Upper lobe of right lung (tissue), 1 donor: ENCODE measurements around the gene LMBR1. TPM values are rescaled to one million over a fixed set of nuclear protein-coding genes. Genes with fewer than 3 reads are reported as not detected.

Experiments
- ATAC-seq: fragments of 200-7000 bp; cut with Tn5 transposase; one replicate; pipeline ENCODE4 v1.9.1; 2020; ENCODE audit warnings: mild to moderate bottlenecking, moderate library complexity
- DNase-seq: peaks from one replicate; pipeline ENCODE4 v3.0.0-alpha.2; 2020
- H3K27ac ChIP-seq: fragments of 200-600 bp; one replicate; pipeline ENCODE4 v1.8.0; 2022
- H3K27me3 ChIP-seq: fragments of 200-600 bp; one replicate; pipeline ENCODE4 v1.8.0; 2022; ENCODE audit warnings: mild to moderate bottlenecking
- H3K36me3 ChIP-seq: fragments of 200-600 bp; one replicate; pipeline ENCODE4 v1.8.0; 2022
- H3K4me1 ChIP-seq: fragments of 200-600 bp; one replicate; pipeline ENCODE4 v1.8.0; 2022
- H3K4me3 ChIP-seq: fragments of 200-600 bp; one replicate; pipeline ENCODE4 v1.8.0; 2022; ENCODE audit warnings: mild to moderate bottlenecking
- H3K9me3 ChIP-seq: fragments of 200-600 bp; one replicate; pipeline ENCODE4 v1.8.0; 2022
- intact Hi-C: fragments of 100-400 bp; cut with DNase I; formaldehyde crosslinking; loops from one replicate; pipeline ENCODE4 v1.11.0; 2022
- total RNA-seq: library from RNA; stranded (reverse); fragmentation: NEBNext Ultra II Directional; extraction: Animal tissue kit (Norgen Biotek cat#: 25700); gene quantifications from one replicate; pipeline ENCODE4 v1.2.1, GENCODE V29; 2021
- TF ChIP-seq, protein P1 (sequence below): fragments of 200-600 bp; IDR thresholded peaks from one replicate; pipeline ENCODE4 v1.8.0; 2022; ENCODE audit warnings: antibody characterized with exemption
- donor health status: DM: no; HTN: yes; CAD: no; lungs with severe emphysema.

Gene LMBR1
- total RNA-seq, 1 donor from 2014 or later: 70.5 TPM

DNA sequence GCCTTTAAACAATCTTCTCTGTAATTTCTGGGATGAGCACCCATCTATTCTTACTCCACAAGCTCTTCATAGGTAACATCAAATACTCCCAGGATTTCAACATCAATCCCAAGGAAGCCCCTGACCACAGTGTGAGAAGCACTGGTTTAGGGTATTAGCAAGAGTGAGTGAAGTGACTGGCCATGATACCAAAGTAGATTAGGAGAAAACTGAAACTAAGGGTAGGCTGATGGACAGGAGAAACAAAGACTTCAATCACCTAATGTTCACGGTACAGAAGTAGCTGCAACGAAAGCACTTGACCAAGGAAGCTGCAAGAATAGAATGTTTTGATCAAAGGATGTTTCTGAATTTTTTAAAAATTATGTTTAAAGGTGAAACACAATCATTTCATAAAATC, 49.8 kb downstream of the LMBR1 start:
- ATAC-seq: no peak
- no peaks in the 10 kb centered on the region for H3K4me1 ChIP-seq
- TF ChIP-seq, protein P1, sequence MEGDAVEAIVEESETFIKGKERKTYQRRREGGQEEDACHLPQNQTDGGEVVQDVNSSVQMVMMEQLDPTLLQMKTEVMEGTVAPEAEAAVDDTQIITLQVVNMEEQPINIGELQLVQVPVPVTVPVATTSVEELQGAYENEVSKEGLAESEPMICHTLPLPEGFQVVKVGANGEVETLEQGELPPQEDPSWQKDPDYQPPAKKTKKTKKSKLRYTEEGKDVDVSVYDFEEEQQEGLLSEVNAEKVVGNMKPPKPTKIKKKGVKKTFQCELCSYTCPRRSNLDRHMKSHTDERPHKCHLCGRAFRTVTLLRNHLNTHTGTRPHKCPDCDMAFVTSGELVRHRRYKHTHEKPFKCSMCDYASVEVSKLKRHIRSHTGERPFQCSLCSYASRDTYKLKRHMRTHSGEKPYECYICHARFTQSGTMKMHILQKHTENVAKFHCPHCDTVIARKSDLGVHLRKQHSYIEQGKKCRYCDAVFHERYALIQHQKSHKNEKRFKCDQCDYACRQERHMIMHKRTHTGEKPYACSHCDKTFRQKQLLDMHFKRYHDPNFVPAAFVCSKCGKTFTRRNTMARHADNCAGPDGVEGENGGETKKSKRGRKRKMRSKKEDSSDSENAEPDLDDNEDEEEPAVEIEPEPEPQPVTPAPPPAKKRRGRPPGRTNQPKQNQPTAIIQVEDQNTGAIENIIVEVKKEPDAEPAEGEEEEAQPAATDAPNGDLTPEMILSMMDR: no peak
- H3K36me3 ChIP-seq: no peaks in the 10 kb centered on the region
- H3K27ac ChIP-seq: no peak overlapping the region
- intact Hi-C loops: no loop called here
- H3K4me3 ChIP-seq: no peak overlapping the region
- DNase-seq: no peak
- no peaks in the 10 kb centered on the region for H3K27me3 ChIP-seq
- H3K9me3 ChIP-seq: no peaks in the 10 kb centered on the region

DNA sequence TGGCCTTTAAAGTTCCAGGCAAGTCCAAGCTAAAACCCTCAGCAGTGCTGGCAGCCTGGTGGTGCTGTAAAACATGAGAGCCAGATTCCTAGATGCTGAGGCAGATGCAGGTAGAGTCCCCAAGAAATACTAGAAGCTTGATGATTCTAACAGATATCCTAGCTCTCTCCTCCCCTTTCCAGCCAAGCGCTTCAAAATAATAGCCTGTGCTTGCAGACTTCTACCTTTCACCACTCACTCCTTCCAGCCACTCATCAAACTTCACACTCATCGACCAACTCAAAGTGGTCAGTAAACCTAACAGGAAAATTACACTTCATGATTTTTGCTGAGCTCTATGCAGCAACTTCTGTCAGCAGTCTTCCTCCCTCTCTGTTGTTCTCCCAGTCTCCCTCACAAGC, 50.2 kb downstream of the LMBR1 start:
- intact Hi-C loops: no loop called here
- Histone ChIP-seq H3K27me3 (no peaks in the 10 kb centered on the region), H3K36me3 (no peaks in the 10 kb centered on the region), H3K9me3 (no peaks in the 10 kb centered on the region), H3K27ac (no peak overlapping the region), H3K4me3 (no peak overlapping the region), H3K4me1 (no peaks in the 10 kb centered on the region)
- TF ChIP-seq, protein P1: no peak
- ATAC-seq (no peak), DNase-seq (no peak)

DNA sequence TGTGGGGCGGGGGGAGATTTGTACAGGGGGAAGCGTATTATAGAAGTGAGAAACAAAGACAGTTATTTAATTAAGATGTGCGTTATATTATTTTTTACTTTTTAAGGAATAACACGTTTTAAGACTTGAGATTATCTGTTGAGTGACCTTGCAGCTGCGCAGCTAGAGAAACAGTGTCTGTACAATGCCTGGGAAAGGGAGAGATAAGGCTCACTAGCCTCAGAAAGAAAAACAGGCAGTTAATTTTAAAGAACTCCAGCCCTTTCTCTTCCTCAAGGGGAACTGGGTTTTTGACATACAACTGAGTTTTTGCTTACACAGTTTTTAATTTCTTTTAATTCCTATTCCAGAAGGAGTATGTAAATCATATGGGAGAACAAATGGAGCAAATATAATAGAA, 50.7 kb downstream of the LMBR1 start:
- TF ChIP-seq, protein P1: no peak
- intact Hi-C loops: no loop called here
- Histone ChIP-seq H3K4me3 (no peak overlapping the region), H3K27ac (no peak overlapping the region), H3K27me3 (no peaks in the 10 kb centered on the region), H3K4me1 (no peaks in the 10 kb centered on the region), H3K36me3 (no peaks in the 10 kb centered on the region), H3K9me3 (no peaks in the 10 kb centered on the region)
- ATAC-seq (no peak), DNase-seq (no peak)

DNA sequence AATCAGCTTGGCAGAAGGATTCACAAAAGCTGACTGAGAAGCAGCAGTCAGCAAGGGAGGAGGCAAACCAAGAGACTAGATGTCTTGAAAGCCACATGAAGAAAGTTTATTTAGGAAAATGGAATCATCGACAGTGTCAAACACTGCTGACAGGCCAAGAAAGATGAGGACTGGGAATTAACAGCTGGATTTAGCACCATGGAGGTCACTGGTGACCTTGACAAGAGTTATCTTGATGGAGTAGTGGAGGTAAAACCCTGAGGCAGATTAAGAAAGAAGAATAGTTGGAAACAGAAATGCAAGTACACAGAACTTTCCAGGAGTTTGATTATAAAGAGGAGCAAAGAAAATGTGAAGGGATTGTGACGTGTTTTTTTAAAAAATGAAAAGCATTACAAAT, 51.5 kb downstream of the LMBR1 start:
- intact Hi-C loops: no loop called here

DNA sequence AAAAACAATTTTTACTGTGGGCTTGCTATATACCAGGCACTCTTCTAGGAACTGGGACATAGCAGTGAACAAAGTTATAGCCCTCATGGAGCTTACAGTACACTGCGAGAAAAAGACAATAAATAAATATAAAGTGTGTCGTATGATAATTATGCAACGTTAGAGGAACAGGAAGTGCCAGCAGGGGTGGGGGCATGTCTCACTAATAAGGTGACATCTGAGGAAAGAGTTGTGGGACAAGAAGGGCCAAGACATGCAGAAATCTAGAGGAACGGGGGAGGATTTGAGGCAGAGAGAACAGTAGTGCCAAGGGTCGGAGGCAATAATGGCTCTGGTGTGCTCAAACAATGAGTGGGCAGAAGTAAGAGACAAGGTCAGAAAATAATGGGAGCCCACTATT, 52.8 kb downstream of the LMBR1 start:
- ATAC-seq (peak; percentile 50), DNase-seq (no peak)
- Histone ChIP-seq H3K4me3 (no peak overlapping the region), H3K4me1 (no peaks in the 10 kb centered on the region), H3K27me3 (no peaks in the 10 kb centered on the region), H3K27ac (no peak overlapping the region), H3K36me3 (peaks cover 5% of the 10 kb centered on the region), H3K9me3 (no peaks in the 10 kb centered on the region)
- intact Hi-C loops: no loop called here
- TF ChIP-seq, protein P1: no peak

More for the DNA sequence above, 51.5 kb downstream of the LMBR1 start:
- Histone ChIP-seq H3K36me3 (no peaks in the 10 kb centered on the region), H3K9me3 (no peaks in the 10 kb centered on the region), H3K27ac (no peak overlapping the region), H3K4me1 (no peaks in the 10 kb centered on the region), H3K4me3 (no peak overlapping the region), H3K27me3 (no peaks in the 10 kb centered on the region)
- DNase-seq (no peak), ATAC-seq (no peak)
- TF ChIP-seq, protein P1: no peak

DNA sequence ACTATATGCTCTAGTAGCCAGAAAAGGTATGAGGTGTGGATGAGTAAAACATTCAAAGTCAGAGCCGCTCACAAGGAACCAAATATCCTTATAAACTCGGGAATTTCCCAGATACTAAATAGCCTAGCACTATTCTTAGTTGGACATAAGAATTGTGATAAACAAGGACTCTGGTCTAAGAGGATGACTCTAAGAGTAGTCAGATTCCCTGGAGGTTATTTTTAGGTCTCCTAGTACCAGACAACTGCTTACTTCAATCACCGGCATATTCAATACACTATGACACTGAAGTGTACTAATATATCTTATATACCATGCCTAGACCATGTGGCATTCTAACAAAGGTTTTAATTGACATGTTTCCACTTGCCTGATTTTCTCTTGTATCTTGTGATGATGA, 56.5 kb downstream of the LMBR1 start:
- no peak overlapping the region for H3K4me3 ChIP-seq
- H3K36me3 ChIP-seq: peaks cover 18% of the 10 kb centered on the region
- DNase-seq (no peak), ATAC-seq (no peak)
- H3K9me3 ChIP-seq: no peaks in the 10 kb centered on the region
- TF ChIP-seq, protein P1: no peak
- no peaks in the 10 kb centered on the region for H3K27me3 ChIP-seq
- H3K4me1 ChIP-seq: no peaks in the 10 kb centered on the region
- no peak overlapping the region for H3K27ac ChIP-seq
- intact Hi-C loops: no loop called here
